HCT116 (cell line): ENCODE data around the gene PCID2. TPM values are rescaled to one million over a fixed set of nuclear protein-coding genes. Genes with fewer than 3 reads are reported as not detected.

Experiments used
- ATAC-seq: fragments of 200-7000 bp; cut with Tn5 transposase; 2 replicates; pipeline ENCODE4 v1.9.1; 2020; ENCODE audit warnings: mild to moderate bottlenecking, moderate library complexity
- BruUV-seq: library from RNA; stranded (reverse); fragments of 400-500 nt; replicated peaks from 2 replicates; lab custom pipeline; 2021; lab: Mats Ljungman, UMichigan
- CTCF ChIA-PET: fragments of 300-600 bp; sonication (Branson Sonifier 250); formaldehyde crosslinking; loops from one replicate; lab custom pipeline; 2021; ENCODE audit warnings: antibody characterized with exemption; lab: Charles Lee
- POLR2A ChIA-PET: fragments of 300-600, 350-600 bp; sonication (Branson Sonifier 250); formaldehyde crosslinking; loops from one replicate; lab custom pipeline; 2021; ENCODE audit warnings: antibody characterized with exemption; lab: Charles Lee
- RAD21 ChIA-PET, 2 experiments: fragments of 300-600 bp; sonication (Branson Sonifier 250); formaldehyde crosslinking; loops; one replicate each; lab custom pipeline; 2023; ENCODE audit warnings: low total read pairs in 2 of 2; ENCODE audit not compliant: uncharacterized antibody in 2 of 2, unreplicated experiment in 2 of 2, low non-redundant PET in 1 of 2; lab: Charles Lee
- DNase-seq: peaks from one replicate; pipeline ENCODE4 v3.0.0-alpha.2; 2010; ENCODE audit warnings: low read depth, low spot score
- H2AFZ ChIP-seq: fragments of 200-600 bp; shearing (Covaris generic), sonication (generic); 2 replicates; pipeline ENCODE4 v1.6.1; 2017; ENCODE audit warnings: low read depth, mixed run types, mixed read lengths, antibody characterized with exemption, low read length; ENCODE audit not compliant: poor library complexity, severe bottlenecking
- H3K27ac ChIP-seq: 2 replicates; pipeline ENCODE4 v1.5.1; 2012; ENCODE audit warnings: low read depth, low read length
- H3K27me3 ChIP-seq: fragments of 200-600 bp; sonication (generic); 2 replicates; pipeline ENCODE4 v1.6.1; 2016; ENCODE audit warnings: mixed run types, low read length, mixed read lengths; ENCODE audit not compliant: insufficient read depth
- H3K36me3 ChIP-seq, 2 experiments: fragments of 200-500 bp in 1 of 2; fragments of 200-600 bp in 1 of 2; sonication (Bioruptor generic) in 1 of 2; sonication (generic) in 1 of 2; 2 replicates each; pipeline versions ENCODE4 v1.5.1 to v1.6.1; 2014 to 2016; ENCODE audit warnings: low read length in 2 of 2, inconsistent platforms in 1 of 2, mixed read lengths in 1 of 2, mixed run types in 1 of 2; ENCODE audit not compliant: insufficient read depth in 2 of 2, control insufficient read depth in 1 of 2
- H3K4me1 ChIP-seq, 2 experiments: fragments of 200-600 bp in 1 of 2; sonication (generic) in 1 of 2; 2 replicates each; pipeline versions ENCODE4 v1.5.1 to v1.6.1; 2012 to 2017; ENCODE audit warnings: low read length in 2 of 2, inconsistent platforms in 1 of 2, mild to moderate bottlenecking in 1 of 2, mixed read lengths in 1 of 2, mixed run types in 1 of 2, moderate library complexity in 1 of 2; ENCODE audit not compliant: insufficient read depth in 2 of 2, control insufficient read depth in 1 of 2
- H3K4me2 ChIP-seq: fragments of 200-600 bp; sonication (generic); 2 replicates; pipeline ENCODE4 v1.6.1; 2017; ENCODE audit warnings: mixed run types, low read length, mixed read lengths
- H3K4me3 ChIP-seq, 2 experiments: fragments of 200-600 bp in 1 of 2; sonication (generic) in 1 of 2; replicated peaks in 1 of 2; 2 replicates each; pipeline ENCODE4 v1.5.1; 2011 to 2016; ENCODE audit warnings: low read length in 2 of 2, control low read depth in 1 of 2, low read depth in 1 of 2, mild to moderate bottlenecking in 1 of 2, mixed read lengths in 1 of 2, mixed run types in 1 of 2
- H3K79me2 ChIP-seq: fragments of 200-600 bp; sonication (generic); 2 replicates; pipeline ENCODE4 v1.6.1; 2017; ENCODE audit warnings: mild to moderate bottlenecking, mixed run types, low read length, moderate library complexity, mixed read lengths; ENCODE audit not compliant: insufficient read depth
- H3K9ac ChIP-seq: fragments of 200-600 bp; sonication (generic); 2 replicates; pipeline ENCODE4 v1.6.1; 2016; ENCODE audit warnings: low read length, mixed read lengths
- H3K9me2 ChIP-seq: fragments of 200-600 bp; sonication (generic), shearing (Covaris generic); 2 replicates; pipeline ENCODE4 v1.6.1; 2017; ENCODE audit warnings: mixed run types, mild to moderate bottlenecking, moderate library complexity; ENCODE audit not compliant: insufficient read depth
- H3K9me3 ChIP-seq, 2 experiments: fragments of 200-500 bp in 1 of 2; fragments of 200-600 bp in 1 of 2; sonication (Bioruptor generic) in 1 of 2; sonication (generic) in 1 of 2; 2 replicates each; pipeline ENCODE4 v1.6.1; 2014 to 2017; ENCODE audit warnings: low read length in 2 of 2, mixed read lengths in 2 of 2, inconsistent platforms in 1 of 2, low read depth in 1 of 2, mild to moderate bottlenecking in 1 of 2, mixed run types in 1 of 2, moderate library complexity in 1 of 2; ENCODE audit not compliant: control insufficient read depth in 1 of 2, insufficient read depth in 1 of 2
- H4K20me1 ChIP-seq: fragments of 200-600 bp; sonication (generic), shearing (Covaris generic); 2 replicates; pipeline ENCODE4 v1.6.1; 2017; ENCODE audit warnings: mixed run types, mild to moderate bottlenecking, moderate library complexity; ENCODE audit not compliant: insufficient read depth
- ATF3 ChIP-seq: IDR thresholded peaks from 2 replicates; pipeline ENCODE4 v1.6.1; 2012
- CEBPB ChIP-seq: IDR thresholded peaks from 2 replicates; pipeline ENCODE4 v1.6.1; 2012; ENCODE audit warnings: low read depth
- EGR1 ChIP-seq: IDR thresholded peaks from 2 replicates; pipeline ENCODE4 v1.6.1; 2012; ENCODE audit warnings: low read depth
- ELF1 ChIP-seq: IDR thresholded peaks from 2 replicates; pipeline ENCODE4 v1.6.1; 2012; ENCODE audit warnings: low read depth, borderline replicate concordance
- FOSL1 ChIP-seq: IDR thresholded peaks from 2 replicates; pipeline ENCODE4 v1.6.1; 2012; ENCODE audit warnings: low read depth
- POLR2AphosphoS5 ChIP-seq: IDR thresholded peaks from 2 replicates; pipeline ENCODE4 v1.6.1; 2011; ENCODE audit warnings: mild to moderate bottlenecking, low read depth, low read length, moderate library complexity
- RAD21 ChIP-seq: IDR thresholded peaks from 2 replicates; pipeline ENCODE4 v1.6.1; 2012; ENCODE audit warnings: low read depth, mild to moderate bottlenecking
- REST ChIP-seq: IDR thresholded peaks from 2 replicates; pipeline ENCODE4 v1.6.1; 2012; ENCODE audit warnings: low read depth
- SIN3A ChIP-seq: IDR thresholded peaks from 2 replicates; pipeline ENCODE4 v1.6.1; 2012; ENCODE audit warnings: low read depth
- SRF ChIP-seq: IDR thresholded peaks from 2 replicates; pipeline ENCODE4 v1.6.1; 2012; ENCODE audit warnings: low read depth
- YY1 ChIP-seq: IDR thresholded peaks from 2 replicates; pipeline ENCODE4 v1.6.1; 2011; ENCODE audit warnings: low read length, low read depth, moderate library complexity, mild to moderate bottlenecking; ENCODE audit not compliant: insufficient replicate concordance; ENCODE audit errors: extremely low read depth
- ZFX ChIP-seq: fragments of 450-650 bp; IDR thresholded peaks from 2 replicates; pipeline ENCODE4 v1.6.1; 2017
- ZNF274 ChIP-seq: fragments of 200-500 bp; sonication (Bioruptor generic); IDR thresholded peaks from 2 replicates; pipeline ENCODE4 v1.6.1; 2014; ENCODE audit warnings: mild to moderate bottlenecking, low read depth, low read length, inconsistent platforms
- intact Hi-C: fragments of 100-400 bp; cut with micrococcal nuclease; formaldehyde crosslinking; loops from 2 replicates; pipeline ENCODE4 v1.10.0; 2022
- total RNA-seq: library from RNA; stranded (reverse); gene quantifications from one replicate; pipeline ENCODE4 v1.2.1, GENCODE V29; 2021; ENCODE audit not compliant: unreplicated experiment
- TF ChIP-seq, protein P1 (sequence below): IDR thresholded peaks from 2 replicates; pipeline ENCODE4 v1.6.1; 2012
- TF ChIP-seq, protein P2 (sequence below): IDR thresholded peaks from 2 replicates; pipeline ENCODE4 v1.6.1; 2011; ENCODE audit warnings: mild to moderate bottlenecking, low read length, moderate library complexity; ENCODE audit not compliant: insufficient replicate concordance; ENCODE audit errors: extremely low read depth

The PCID2 gene
- total RNA-seq, 1 experiment from 2014 or later: 73.3 TPM

DNA sequence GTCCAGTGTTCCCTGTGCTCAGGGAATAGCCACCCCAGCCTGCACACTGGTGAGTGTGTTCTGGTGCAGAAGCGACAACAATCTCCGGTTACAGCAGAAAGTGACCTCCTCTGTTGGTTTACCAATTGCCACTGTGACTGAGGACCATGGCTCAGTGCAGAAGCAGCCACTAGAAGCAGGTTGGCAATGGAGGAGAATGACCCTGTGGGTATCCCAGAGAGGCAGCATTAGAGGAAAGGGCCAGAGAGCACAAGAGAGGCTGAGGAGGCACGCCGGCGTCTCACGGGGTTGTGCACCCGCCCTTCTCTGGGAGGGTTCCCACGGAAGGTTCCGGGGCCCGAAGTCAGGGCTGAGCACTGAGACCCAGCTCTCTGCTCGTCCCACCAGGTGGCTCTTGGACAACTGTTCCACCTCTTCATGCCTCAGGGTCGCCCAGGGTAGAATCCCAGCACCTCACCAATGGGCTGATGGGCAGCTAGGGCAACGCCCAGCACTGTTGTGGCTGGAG lies 36.0 kb downstream of the PCID2 start:
- Histone ChIP-seq H3K27me3 (no peaks in the 10 kb centered on the region), H3K79me2 (no peaks in the 10 kb centered on the region), H4K20me1 (no peaks in the 10 kb centered on the region), H3K9me3 (no peaks in the 10 kb centered on the region), H3K4me3 (no peak overlapping the region), H3K27ac (no peak overlapping the region), H3K4me2 (no peak overlapping the region), H3K36me3 (peaks cover 12 to 27% of the 10 kb centered on the region in 2 experiments; a peak in 3 of 4 replicates), H3K9ac (no peak overlapping the region), H3K9me2 (no peaks in the 10 kb centered on the region), H3K4me1 (no peaks in the 10 kb centered on the region; a peak in 1 of 4 replicates), H2AFZ (no peak overlapping the region)
- TF ChIP-seq ZNF274 (no peak), ZFX (no peak), POLR2AphosphoS5 (no peak), CEBPB (no peak), YY1 (no peak), EGR1 (no peak), ATF3 (no peak), REST (no peak), ELF1 (no peak), FOSL1 (no peak), SRF (no peak), RAD21 (no peak), SIN3A (no peak)
- TF ChIP-seq, protein P1, sequence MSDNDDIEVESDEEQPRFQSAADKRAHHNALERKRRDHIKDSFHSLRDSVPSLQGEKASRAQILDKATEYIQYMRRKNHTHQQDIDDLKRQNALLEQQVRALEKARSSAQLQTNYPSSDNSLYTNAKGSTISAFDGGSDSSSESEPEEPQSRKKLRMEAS: no peak
- TF ChIP-seq, protein P2, sequence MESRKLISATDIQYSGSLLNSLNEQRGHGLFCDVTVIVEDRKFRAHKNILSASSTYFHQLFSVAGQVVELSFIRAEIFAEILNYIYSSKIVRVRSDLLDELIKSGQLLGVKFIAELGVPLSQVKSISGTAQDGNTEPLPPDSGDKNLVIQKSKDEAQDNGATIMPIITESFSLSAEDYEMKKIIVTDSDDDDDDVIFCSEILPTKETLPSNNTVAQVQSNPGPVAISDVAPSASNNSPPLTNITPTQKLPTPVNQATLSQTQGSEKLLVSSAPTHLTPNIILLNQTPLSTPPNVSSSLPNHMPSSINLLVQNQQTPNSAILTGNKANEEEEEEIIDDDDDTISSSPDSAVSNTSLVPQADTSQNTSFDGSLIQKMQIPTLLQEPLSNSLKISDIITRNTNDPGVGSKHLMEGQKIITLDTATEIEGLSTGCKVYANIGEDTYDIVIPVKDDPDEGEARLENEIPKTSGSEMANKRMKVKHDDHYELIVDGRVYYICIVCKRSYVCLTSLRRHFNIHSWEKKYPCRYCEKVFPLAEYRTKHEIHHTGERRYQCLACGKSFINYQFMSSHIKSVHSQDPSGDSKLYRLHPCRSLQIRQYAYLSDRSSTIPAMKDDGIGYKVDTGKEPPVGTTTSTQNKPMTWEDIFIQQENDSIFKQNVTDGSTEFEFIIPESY: no peak
- ATAC-seq: no peak
- ChIA-PET POLR2A (no interaction called here), CTCF (no interaction called here), RAD21 (no interaction called here)
- no TSS peak for BruUV-seq
- intact Hi-C loops: no loop called here
- DNase-seq: no peak
